ENCODE data around the gene HS3ST5. TPM values are rescaled to one million over a fixed set of nuclear protein-coding genes. Genes with fewer than 3 reads are reported as not detected.

HS3ST5 gene
- total RNA-seq, 1 experiment from 2014 or later = 14.4 TPM

- Mint-ChIP-seq H3K27me3 (ENCODE audit: low read depth) (no peaks in the 10 kb centered on the region), H3K4me1 (peaks cover 38 to 64% of the 10 kb centered on the region in 2 experiments), H3K9me3 (no peaks in the 10 kb centered on the region), H3K4me3 (no peak overlapping the region), H3K27ac (no peak overlapping the region), H3K36me3 (ENCODE audit: insufficient read depth in 1 of 3, low read depth in 3 of 3) (peaks cover 0 to 22% (median 16%) of the 10 kb centered on the region in 3 experiments; a peak in 3 of 7 replicates)
- no peak overlapping the region for H3K56ac ChIP-seq (ENCODE audit: insufficient read length, low read depth, low read length)
- no peak overlapping the region for H2AFZ ChIP-seq (ENCODE audit: low read length)
- no peaks in the 10 kb centered on the region for H3K9me3 ChIP-seq (ENCODE audit: control insufficient read depth, low read depth, low read length)
- no peak overlapping the region for H3K27ac ChIP-seq (ENCODE audit: insufficient read length, low read depth, low read length)
- H2BK5ac ChIP-seq (ENCODE audit: insufficient read length, low read length) = no peak overlapping the region
- H3K4me1 ChIP-seq (ENCODE audit: insufficient read depth, low read length) = no peaks in the 10 kb centered on the region
- no peak overlapping the region for H2BK120ac ChIP-seq (ENCODE audit: low read depth, low read length, poor library complexity, severe bottlenecking)
- no peak overlapping the region for H2BK12ac ChIP-seq (ENCODE audit: insufficient read length, low read depth, low read length)
- no peak for DNase-seq
- no peak overlapping the region for H4K91ac ChIP-seq (ENCODE audit: insufficient read length, low read depth, low read length)
- H3K14ac ChIP-seq (ENCODE audit: insufficient read depth, low read length) = no peak overlapping the region
- H3K79me2 ChIP-seq (ENCODE audit: insufficient read depth, low read length) = no peaks in the 10 kb centered on the region
- no peak overlapping the region for H3K4ac ChIP-seq (ENCODE audit: low read depth, low read length)
- no peak overlapping the region for H2BK20ac ChIP-seq (ENCODE audit: low read depth, low read length, poor library complexity, severe bottlenecking)
- H3K9ac ChIP-seq (ENCODE audit: extremely low read depth, insufficient read length, low read length) = no peak overlapping the region
- H2BK15ac ChIP-seq (ENCODE audit: low read depth, low read length) = no peak overlapping the region
- H3K23me2 ChIP-seq (ENCODE audit: insufficient read length, low read depth, low read length, poor library complexity, severe bottlenecking) = no peaks in the 10 kb centered on the region
- no peak overlapping the region for H4K5ac ChIP-seq (ENCODE audit: insufficient read length, low read depth, low read length)
- no peaks in the 10 kb centered on the region for H3K79me1 ChIP-seq (ENCODE audit: insufficient read depth, low read depth, low read length, poor library complexity, severe bottlenecking)
- no peaks in the 10 kb centered on the region for H3K27me3 ChIP-seq (ENCODE audit: insufficient read depth, low read length)
- H4K20me1 ChIP-seq (ENCODE audit: control insufficient read depth, insufficient read depth, insufficient read length) = no peaks in the 10 kb centered on the region
- H2AK5ac ChIP-seq (ENCODE audit: insufficient read length, low read length) = no peak overlapping the region
- WGBS (ENCODE audit: extremely low coverage, insufficient read length, low lambda C conversion rate) = no CpG with 5 or more reads among the region's 1 CpG
- no peak overlapping the region for H3K18ac ChIP-seq (ENCODE audit: insufficient read length, low read depth, low read length)
- no peak overlapping the region for H3T11ph ChIP-seq (ENCODE audit: low read length)
- no peak overlapping the region for H3K23ac ChIP-seq (ENCODE audit: insufficient read length, low read depth, low read length)
- TF ChIP-seq CTCF (conservative IDR thresholded peaks at IDR 0.05) = no peak
- H4K8ac ChIP-seq (replicated peaks; ENCODE audit: insufficient read length, low read depth, low read length) = no peak overlapping the region
- no peak overlapping the region for H3K4me2 ChIP-seq (ENCODE audit: insufficient read depth, insufficient read length, low read length)
Measured at GRCh38 chr6:114170958-114171387, 171.8 kb downstream of the HS3ST5 start.
